HepG2 (cell line): Measurements from ENCODE around the gene TFDP2. TPM values are rescaled to one million over a fixed set of nuclear protein-coding genes. Genes with fewer than 3 reads are reported as not detected.

ENCODE experiments used
- ATAC-seq: fragments of 200-7000 bp; cut with Tn5 transposase; 3 replicates; pipeline ENCODE4 v1.9.1; 2020; ENCODE audit warnings: mild to moderate bottlenecking, moderate library complexity
- BruUV-seq: library from RNA; stranded (reverse); fragments of 400-500 nt; replicated peaks from 2 replicates; lab custom pipeline; 2021; lab: Mats Ljungman, UMichigan
- CTCF ChIA-PET: fragments of 300-600 bp; formaldehyde crosslinking; extraction: SDS; loops from one replicate; lab custom pipeline; 2021; ENCODE audit warnings: low total read pairs, inconsistent platforms, low intra/inter-chr PET ratio; lab: Yijun Ruan, JAX
- POLR2A ChIA-PET: fragments of 350-600 bp; sonication (Branson Sonifier 250); formaldehyde crosslinking; loops from one replicate; lab custom pipeline; 2020; ENCODE audit warnings: antibody characterized with exemption, inconsistent platforms; lab: Yijun Ruan, JAX
- DNase-seq: peaks from one replicate; pipeline ENCODE4 v3.0.0-alpha.2; 2015; ENCODE audit warnings: low spot score
- FAIRE-seq: peaks from 3 replicates; lab custom pipeline; 2011; peaks lifted over from hg19 to GRCh38; lab: Jason Lieb, UNC
- H2AFZ ChIP-seq: one replicate; pipeline ENCODE4 v1.6.1; 2011; ENCODE audit warnings: low read length, inconsistent platforms
- H3K27ac ChIP-seq: fragments of 300-600 bp; 3 replicates; pipeline ENCODE4 v1.8.0; 2011; ENCODE audit warnings: mixed run types, mild to moderate bottlenecking, mixed read lengths, low read length, inconsistent platforms; ENCODE audit not compliant: insufficient read depth; ENCODE audit errors: extremely low read length
- H3K27me3 ChIP-seq, 2 experiments: fragments of 200-600 bp in 1 of 2; 2 replicates in 1 of 2; 3 replicates in 1 of 2; pipeline versions ENCODE4 v1.6.0 to v1.8.0; 2011; ENCODE audit warnings: low read length in 2 of 2, mild to moderate bottlenecking in 2 of 2, moderate library complexity in 2 of 2, inconsistent platforms in 1 of 2; ENCODE audit not compliant: insufficient read depth in 2 of 2, control insufficient read depth in 1 of 2
- H3K36me3 ChIP-seq, 2 experiments: fragments of 200-600 bp in 1 of 2; replicated peaks in 1 of 2; 2 replicates in 1 of 2; 3 replicates in 1 of 2; pipeline versions ENCODE4 v1.5.1 to v1.8.0; 2011; ENCODE audit warnings: low read length in 2 of 2, inconsistent platforms in 1 of 2; ENCODE audit not compliant: insufficient read depth in 2 of 2, control insufficient read depth in 1 of 2
- H3K4me1 ChIP-seq: 2 replicates; pipeline ENCODE4 v1.5.1; 2012; ENCODE audit warnings: low read length, inconsistent platforms; ENCODE audit not compliant: insufficient read depth
- H3K4me2 ChIP-seq: 2 replicates; pipeline ENCODE4 v1.6.0; 2011; ENCODE audit warnings: low read depth, low read length, inconsistent platforms
- H3K4me3 ChIP-seq, 3 experiments: fragments of 200-600 bp in 1 of 3; sonication (generic), shearing (Covaris generic) in 1 of 3; replicated peaks in 1 of 3; 2 replicates each; pipeline ENCODE4 v1.5.1; 2011 to 2016; ENCODE audit warnings: low read length in 3 of 3, inconsistent platforms in 2 of 3, low read depth in 2 of 3, mild to moderate bottlenecking in 2 of 3, control low read depth in 1 of 3, mixed read lengths in 1 of 3; ENCODE audit not compliant: insufficient read depth in 1 of 3
- H3K79me2 ChIP-seq: one replicate; pipeline ENCODE4 v1.6.1; 2011; ENCODE audit warnings: low read length, inconsistent platforms; ENCODE audit not compliant: insufficient read depth
- H3K9ac ChIP-seq: 2 replicates; pipeline ENCODE4 v1.6.0; 2011; ENCODE audit warnings: mild to moderate bottlenecking, low read depth, low read length, inconsistent platforms; ENCODE audit not compliant: insufficient read depth
- H3K9me3 ChIP-seq: 2 replicates; pipeline ENCODE4 v1.5.1; 2012; ENCODE audit warnings: mild to moderate bottlenecking, low read length
- H4K20me1 ChIP-seq: 2 replicates; pipeline ENCODE4 v1.6.0; 2011; ENCODE audit warnings: inconsistent platforms, mild to moderate bottlenecking, low read length, moderate library complexity; ENCODE audit not compliant: insufficient read depth
- ATF3 ChIP-seq: sonication (generic); formaldehyde crosslinking; IDR thresholded peaks from 2 replicates; pipeline ENCODE4 v1.4.0; 2020; ENCODE audit warnings: missing genetic modification reagents
- HOMEZ ChIP-seq: IDR thresholded peaks from 2 replicates; pipeline ENCODE4 v1.6.1; 2016; ENCODE audit warnings: low read depth
- IRF9 ChIP-seq: sonication (generic); formaldehyde crosslinking; IDR thresholded peaks from 2 replicates; pipeline ENCODE4 v1.8.0; 2022; ENCODE audit warnings: missing genetic modification reagents, mild to moderate bottlenecking, borderline replicate concordance
- JDP2 ChIP-seq: sonication (generic); formaldehyde crosslinking; IDR thresholded peaks from 2 replicates; pipeline ENCODE4 v1.8.1; 2022; ENCODE audit warnings: missing genetic modification reagents, borderline replicate concordance
- LCORL ChIP-seq, 2 experiments: fragments of 450-650 bp in 1 of 2; sonication (generic) in 1 of 2; formaldehyde crosslinking in 1 of 2; IDR thresholded peaks; 2 replicates each; pipeline versions ENCODE4 v1.5.0 to v1.6.1; 2017 to 2020; ENCODE audit warnings: antibody characterized with exemption in 1 of 2, missing genetic modification reagents in 1 of 2
- MTF2 ChIP-seq: sonication (generic); formaldehyde crosslinking; IDR thresholded peaks from 2 replicates; pipeline ENCODE4 v1.5.0; 2020; ENCODE audit warnings: missing genetic modification reagents, borderline replicate concordance
- PRDM15 ChIP-seq: sonication (generic); formaldehyde crosslinking; IDR thresholded peaks from 2 replicates; pipeline ENCODE4 v1.4.0; 2020; ENCODE audit warnings: missing genetic modification reagents
- THYN1 ChIP-seq: sonication (generic); formaldehyde crosslinking; IDR thresholded peaks from 2 replicates; pipeline ENCODE4 v1.8.1; 2023; ENCODE audit warnings: low read depth, mild to moderate bottlenecking, moderate library complexity, missing genetic modification reagents, borderline replicate concordance
- ZEB1 ChIP-seq: IDR thresholded peaks from 2 replicates; pipeline ENCODE4 v1.6.1; 2012; ENCODE audit warnings: mild to moderate bottlenecking, low read depth, inconsistent platforms; ENCODE audit not compliant: insufficient replicate concordance
- ZNF556 ChIP-seq: sonication (generic); formaldehyde crosslinking; IDR thresholded peaks from 2 replicates; pipeline ENCODE4 v1.4.0; 2020; ENCODE audit warnings: mild to moderate bottlenecking, missing genetic modification reagents, borderline replicate concordance
- WGBS: methylation state at CpG from one replicate; pipeline ENCODE4 v1.1.6; 2017; ENCODE audit warnings: low lambda C conversion rate; 5-methylcytosine and 5-hydroxymethylcytosine counted together
- in situ Hi-C: cut with HindIII; loops from 2 replicates; pipeline ENCODE4 v1.10.0; 2017; ENCODE audit warnings: low pct_unique_long_range_greater_than_20kb; ENCODE audit not compliant: extremely low pct_ligation_motif_present
- intact Hi-C: fragments of 100-400 bp; cut with micrococcal nuclease; formaldehyde crosslinking; loops from one replicate; pipeline ENCODE4 v1.10.0; 2022; ENCODE audit not compliant: unreplicated experiment
- polyA plus RNA-seq, 8 experiments: library from polyadenylated mRNA; depleted of rRNA in 3 of 8; stranded (reverse) in 7 of 8; unstranded in 1 of 8; fragments of >200 nt; fragmentation: Illumina TruSeq in 4 of 8; extraction: Trizol in 4 of 8; gene quantifications; 2 replicates each; pipeline versions ENCODE4 v1.2.1 to v1.2.3, GENCODE V29; 2011 to 2016; ENCODE audit warnings: low read depth in 4 of 8, missing spikeins in 1 of 8, mixed read lengths in 1 of 8; ENCODE audit not compliant: insufficient read depth in 1 of 8
- total RNA-seq, 5 experiments: library from RNA; depleted of rRNA; stranded (reverse); fragments of >200 nt; fragmentation: Illumina TruSeq; extraction: Trizol; gene quantifications; 2 replicates each; pipeline ENCODE4 v1.2.3, GENCODE V29; 2016; ENCODE audit warnings: low read depth in 1 of 5

TFDP2 gene
- total and polyA plus RNA-seq, 2 of the 13 experiments (the other 11 are each of a cell fraction or from before 2014, with no cell fraction given), result 17.9 to 37.4 TPM

GRCh38 chr3:141939759-141940158 lies 209.6 kb downstream of the TFDP2 start:
- in situ Hi-C loops, result no loop called here
- intact Hi-C loops, result no loop called here
- H3K79me2 ChIP-seq, result no peaks in the 10 kb centered on the region
- DNase-seq, result no peak
- no peaks in the 10 kb centered on the region for H3K36me3 ChIP-seq
- H3K27me3 ChIP-seq, result no peaks in the 10 kb centered on the region
- POLR2A ChIA-PET, result no interaction called here
- WGBS, result 66% methylated on average over 4 of the region's 4 CpGs
- no peak for FAIRE-seq
- no peaks in the 10 kb centered on the region for H3K4me1 ChIP-seq
- CTCF ChIA-PET, result no interaction called here
- H4K20me1 ChIP-seq, result no peaks in the 10 kb centered on the region
- no peak for ATAC-seq
- no peaks in the 10 kb centered on the region for H3K9me3 ChIP-seq
- TF ChIP-seq MTF2 (no peak), ZEB1 (no peak), IRF9 (no peak), LCORL (IDR thresholded peaks at IDR 0.05) (no peak), LCORL (CRISPR knock-in tag; IDR thresholded peaks at IDR 0.05) (no peak), ATF3 (CRISPR knock-in tag) (no peak)
- no TSS peak for BruUV-seq
- H3K4me2 ChIP-seq, result no peak overlapping the region
- no peak overlapping the region for H3K9ac ChIP-seq
- no peak overlapping the region for H3K27ac ChIP-seq
- no peak overlapping the region for H2AFZ ChIP-seq
- H3K4me3 ChIP-seq, result no peak overlapping the region

GRCh38 chr3:141938011-141938500 lies 211.3 kb downstream of the TFDP2 start:
- Histone ChIP-seq H3K4me1 (no peaks in the 10 kb centered on the region), H3K9me3 (no peaks in the 10 kb centered on the region), H3K9ac (no peak overlapping the region), H4K20me1 (no peaks in the 10 kb centered on the region), H3K79me2 (no peaks in the 10 kb centered on the region), H3K27ac (no peak overlapping the region), H3K4me3 (no peak overlapping the region), H2AFZ (no peak overlapping the region), H3K27me3 (no peaks in the 10 kb centered on the region), H3K36me3 (no peaks in the 10 kb centered on the region), H3K4me2 (no peak overlapping the region)
- CTCF ChIA-PET, result no interaction called here
- WGBS, result 90% methylated on average over 16 of the region's 20 CpGs
- POLR2A ChIA-PET, result no interaction called here
- no peak for FAIRE-seq
- no peak for ATAC-seq
- DNase-seq, result no peak
- intact Hi-C loops, result no loop called here
- in situ Hi-C loops, result no loop called here
- BruUV-seq, result no TSS peak
- TF ChIP-seq THYN1 (CRISPR knock-in tag), result no peak
- no peak for TF ChIP-seq PRDM15 (CRISPR knock-in tag)
- TF ChIP-seq JDP2 (CRISPR knock-in tag), result no peak
- TF ChIP-seq HOMEZ, result no peak
- TF ChIP-seq ZNF556 (CRISPR knock-in tag), result no peak
